OCI-LY7 (cell line): Measurements from ENCODE around the gene GPLD1. TPM values are rescaled to one million over a fixed set of nuclear protein-coding genes. Genes with fewer than 3 reads are reported as not detected.

Experiments used
- BruUV-seq: library from RNA; stranded (reverse); fragments of 400-500 nt; replicated peaks from 2 replicates; lab custom pipeline; 2021; lab: Mats Ljungman, UMichigan
- CTCF ChIA-PET: fragments of 300-600 bp; sonication (Branson Sonifier 250); formaldehyde crosslinking; loops from one replicate; lab custom pipeline; 2022; ENCODE audit warnings: antibody characterized with exemption; ENCODE audit not compliant: unreplicated experiment; lab: Charles Lee
- POLR2A ChIA-PET: fragments of 300-600 bp; sonication (Branson Sonifier 250); formaldehyde crosslinking; loops from one replicate; lab custom pipeline; 2022; ENCODE audit warnings: antibody characterized with exemption; lab: Charles Lee
- DNase-seq: peaks from one replicate; pipeline ENCODE4 v3.0.0-alpha.2; 2015; ENCODE audit warnings: low spot score
- H2AFZ ChIP-seq: fragments of 200-600 bp; sonication (generic), shearing (Covaris generic); 2 replicates; pipeline ENCODE4 v1.6.1; 2014; ENCODE audit warnings: mild to moderate bottlenecking, antibody characterized with exemption, low read length, moderate library complexity
- H3K27ac ChIP-seq: fragments of 200-600 bp; sonication (generic); 2 replicates; pipeline ENCODE4 v1.5.1; 2014; ENCODE audit warnings: mixed run types, low read depth, mild to moderate bottlenecking, moderate library complexity, low read length, inconsistent platforms; ENCODE audit not compliant: poor library complexity, severe bottlenecking
- H3K36me3 ChIP-seq: fragments of 200-600 bp; sonication (generic); 2 replicates; pipeline ENCODE4 v1.6.1; 2014; ENCODE audit warnings: mild to moderate bottlenecking, antibody characterized with exemption, low read length, moderate library complexity, mixed read lengths; ENCODE audit not compliant: insufficient read depth
- H3K4me1 ChIP-seq: fragments of 200-600 bp; sonication (generic); 2 replicates; pipeline ENCODE4 v1.5.1; 2014; ENCODE audit warnings: mild to moderate bottlenecking, low read length; ENCODE audit not compliant: insufficient read depth, poor library complexity, severe bottlenecking
- H3K4me2 ChIP-seq: fragments of 200-600 bp; sonication (generic); 2 replicates; pipeline ENCODE4 v1.6.1; 2014; ENCODE audit warnings: mild to moderate bottlenecking, low read length
- H3K4me3 ChIP-seq: fragments of 200-600 bp; sonication (generic); 2 replicates; pipeline ENCODE4 v1.5.1; 2014; ENCODE audit warnings: mild to moderate bottlenecking, low read depth, low read length; ENCODE audit not compliant: poor library complexity, severe bottlenecking
- H3K79me2 ChIP-seq: fragments of 200-600 bp; sonication (generic); 2 replicates; pipeline ENCODE4 v1.6.1; 2016; ENCODE audit warnings: low read depth, mild to moderate bottlenecking, low read length, moderate library complexity, mixed read lengths; ENCODE audit not compliant: insufficient read depth
- H3K9me2 ChIP-seq: fragments of 200-600 bp; sonication (generic); 2 replicates; pipeline ENCODE4 v1.6.1; 2016; ENCODE audit warnings: mild to moderate bottlenecking, low read length, mixed read lengths; ENCODE audit not compliant: insufficient read depth
- H3K9me3 ChIP-seq: fragments of 200-600 bp; sonication (generic); 2 replicates; pipeline ENCODE4 v1.6.1; 2014; ENCODE audit warnings: mild to moderate bottlenecking, mixed run types, low read length, mixed read lengths
- H4K20me1 ChIP-seq: fragments of 200-600 bp; sonication (generic); 2 replicates; pipeline ENCODE4 v1.6.1; 2014; ENCODE audit warnings: mild to moderate bottlenecking, antibody characterized with exemption, low read length, moderate library complexity, mixed read lengths; ENCODE audit not compliant: insufficient read depth
- EZH2phosphoT487 ChIP-seq: fragments of 200-600 bp; sonication (generic); IDR thresholded peaks from 2 replicates; pipeline ENCODE4 v1.6.1; 2018; ENCODE audit warnings: low read depth, borderline replicate concordance, mild to moderate bottlenecking, mixed run types, antibody characterized with exemption, low read length, moderate library complexity, mixed read lengths
- intact Hi-C: fragments of 100-400 bp; cut with micrococcal nuclease; formaldehyde crosslinking; loops from one replicate; pipeline ENCODE4 v1.10.0; 2022; ENCODE audit not compliant: unreplicated experiment
- total RNA-seq, 2 experiments: library from RNA; depleted of rRNA in 1 of 2; stranded (reverse); fragments of >200 nt in 1 of 2; shearing (Covaris generic) in 1 of 2; gene quantifications; 2 replicates each; pipeline ENCODE4 v1.2.3, GENCODE V29; 2014 to 2022
- TF ChIP-seq, protein P1 (sequence below): fragments of 200-600 bp; sonication (generic); conservative IDR thresholded peaks from 2 replicates; pipeline ENCODE4 v1.5.1; 2014; ENCODE audit warnings: mild to moderate bottlenecking, antibody characterized with exemption, low read length, moderate library complexity, mixed read lengths

Gene GPLD1
- total RNA-seq, 2 experiments from 2014 or later: 55.6 to 60.7 TPM

GRCh38 chr6:24394061-24394779, 95.2 kb downstream of the GPLD1 start:
- Histone ChIP-seq H3K4me3 (no peak overlapping the region), H3K36me3 (no peaks in the 10 kb centered on the region), H3K9me2 (no peaks in the 10 kb centered on the region), H3K27ac (no peak overlapping the region), H2AFZ (no peak overlapping the region), H4K20me1 (no peaks in the 10 kb centered on the region), H3K4me2 (no peak overlapping the region), H3K79me2 (no peaks in the 10 kb centered on the region), H3K4me1 (no peaks in the 10 kb centered on the region), H3K9me3 (peaks cover 8% of the 10 kb centered on the region; the same call in 1 of the 2 replicates)
- CTCF ChIA-PET: no interaction called here
- no TSS peak for BruUV-seq
- TF ChIP-seq, protein P1, sequence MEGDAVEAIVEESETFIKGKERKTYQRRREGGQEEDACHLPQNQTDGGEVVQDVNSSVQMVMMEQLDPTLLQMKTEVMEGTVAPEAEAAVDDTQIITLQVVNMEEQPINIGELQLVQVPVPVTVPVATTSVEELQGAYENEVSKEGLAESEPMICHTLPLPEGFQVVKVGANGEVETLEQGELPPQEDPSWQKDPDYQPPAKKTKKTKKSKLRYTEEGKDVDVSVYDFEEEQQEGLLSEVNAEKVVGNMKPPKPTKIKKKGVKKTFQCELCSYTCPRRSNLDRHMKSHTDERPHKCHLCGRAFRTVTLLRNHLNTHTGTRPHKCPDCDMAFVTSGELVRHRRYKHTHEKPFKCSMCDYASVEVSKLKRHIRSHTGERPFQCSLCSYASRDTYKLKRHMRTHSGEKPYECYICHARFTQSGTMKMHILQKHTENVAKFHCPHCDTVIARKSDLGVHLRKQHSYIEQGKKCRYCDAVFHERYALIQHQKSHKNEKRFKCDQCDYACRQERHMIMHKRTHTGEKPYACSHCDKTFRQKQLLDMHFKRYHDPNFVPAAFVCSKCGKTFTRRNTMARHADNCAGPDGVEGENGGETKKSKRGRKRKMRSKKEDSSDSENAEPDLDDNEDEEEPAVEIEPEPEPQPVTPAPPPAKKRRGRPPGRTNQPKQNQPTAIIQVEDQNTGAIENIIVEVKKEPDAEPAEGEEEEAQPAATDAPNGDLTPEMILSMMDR: no peak
- no peak for TF ChIP-seq EZH2phosphoT487
- intact Hi-C loops: no loop called here
- POLR2A ChIA-PET: interaction anchor here (0.6 kb wide), 1 partner anchor 630 kb away, joined by 3 read pairs; no protein-coding TSS in a partner anchor
- no peak for DNase-seq

- DNase-seq: no peak
- H2AFZ ChIP-seq: no peak overlapping the region
- no peaks in the 10 kb centered on the region for H3K9me2 ChIP-seq
- H3K4me2 ChIP-seq: no peak overlapping the region
- no peaks in the 10 kb centered on the region for H3K79me2 ChIP-seq
- H3K36me3 ChIP-seq: no peaks in the 10 kb centered on the region
- POLR2A ChIA-PET: interaction anchor here (1.0 kb wide), 1 partner anchor 28 kb away, joined by 4 read pairs; no protein-coding TSS in a partner anchor
- H4K20me1 ChIP-seq: no peaks in the 10 kb centered on the region
- TF ChIP-seq, protein P1: no peak
- no peak for TF ChIP-seq EZH2phosphoT487
- no peak overlapping the region for H3K27ac ChIP-seq
- CTCF ChIA-PET: no interaction called here
- no peak overlapping the region for H3K4me3 ChIP-seq
- intact Hi-C loops: no loop called here
- no peaks in the 10 kb centered on the region for H3K4me1 ChIP-seq
- BruUV-seq: no TSS peak
- peaks cover 8% of the 10 kb centered on the region; the same call in 1 of the 2 replicates for H3K9me3 ChIP-seq
These were observed 97.5 kb downstream of the GPLD1 start for GRCh38 chr6:24391756-24392405.

DNA sequence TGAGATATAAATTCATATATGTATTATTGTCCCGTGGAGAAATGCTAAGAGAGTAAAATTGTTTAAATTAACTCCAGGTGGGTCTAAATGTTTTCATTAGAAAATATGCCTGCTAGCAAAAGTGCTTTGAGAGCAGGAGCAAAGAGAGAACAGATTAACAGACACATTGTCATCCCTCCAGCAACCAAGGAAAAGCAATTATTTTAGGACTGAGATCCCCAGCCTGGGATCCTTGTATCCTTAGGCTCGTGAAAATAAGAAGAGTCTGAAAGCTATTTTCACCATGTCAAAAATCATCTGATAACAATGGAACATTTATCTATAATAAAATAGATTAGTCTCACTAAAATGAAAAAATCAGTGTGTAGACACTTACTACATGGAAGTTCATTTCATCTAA, 98.2 kb downstream of the GPLD1 start:
- POLR2A ChIA-PET: no interaction called here
- CTCF ChIA-PET: no interaction called here
- Histone ChIP-seq H3K9me3 (0 out of 2 replicates have a peak, but pooled peaks cover 3% of the 10 kb centered on the region), H3K79me2 (no peaks in the 10 kb centered on the region), H2AFZ (no peak overlapping the region), H3K36me3 (no peaks in the 10 kb centered on the region), H3K27ac (no peak overlapping the region), H3K4me2 (no peak overlapping the region), H3K4me1 (no peaks in the 10 kb centered on the region), H4K20me1 (no peaks in the 10 kb centered on the region), H3K9me2 (no peaks in the 10 kb centered on the region), H3K4me3 (no peak overlapping the region)
- no peak for DNase-seq
- intact Hi-C loops: no loop called here
- no peak for TF ChIP-seq EZH2phosphoT487
- TF ChIP-seq, protein P1: no peak
- no TSS peak for BruUV-seq
